ENCODE data around the gene TRDMT1.

- TF ChIP-seq CTCF (IDR thresholded peaks at IDR 0.05) (no peak), POLR2A (IDR thresholded peaks at IDR 0.05) (no peak)
These were observed 33.7 kb upstream of the TRDMT1 start for GRCh38 chr10:17235136-17235535.
